Globus pallidus (tissue), 1 donor: ENCODE measurements around the gene ADARB2.
"Not testable (repeated sequence)": the region's sequence is repeated elsewhere in the genome, so short reads cannot be mapped to it uniquely, and the experiment has no call there.

Experiments used
- DNase-seq: peaks from one replicate; pipeline ENCODE4 v3.0.0-alpha.2; 2015; ENCODE audit warnings: low spot score

Gene ADARB2

GRCh38 chr10:1227510-1228402, 509.6 kb downstream of the ADARB2 start:
- DNase-seq, result no peak

- DNase-seq, result not testable (repeated sequence)
These were observed 510.4 kb downstream of the ADARB2 start for GRCh38 chr10:1226907-1227306.

- not testable (repeated sequence) for DNase-seq
These were observed 517.5 kb downstream of the ADARB2 start for GRCh38 chr10:1219874-1220273.

- no peak for DNase-seq
These were observed 519.7 kb downstream of the ADARB2 start for GRCh38 chr10:1217661-1218060.

DNA sequence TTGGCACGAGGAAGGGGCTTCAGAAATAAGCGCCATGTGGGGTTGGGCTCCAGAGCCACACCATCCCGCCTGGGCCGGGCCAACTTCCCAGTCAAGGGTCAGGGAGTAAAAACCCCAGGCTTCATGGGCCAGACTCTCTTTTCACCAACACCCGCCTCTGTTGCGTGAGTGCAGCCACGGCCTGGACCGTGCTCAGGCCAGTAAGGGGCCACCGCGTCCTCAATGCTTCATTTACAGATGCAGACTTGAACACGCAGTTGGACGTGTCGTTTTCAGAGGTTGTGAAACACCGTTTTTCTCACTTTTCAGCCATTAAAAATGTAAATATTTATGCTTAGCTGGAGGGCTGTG, 520.1 kb downstream of the ADARB2 start:
- DNase-seq, result no peak

- DNase-seq, result no peak
These were observed 520.6 kb downstream of the ADARB2 start for GRCh38 chr10:1216574-1217236.

- DNase-seq, result no peak
These were observed 521.3 kb downstream of the ADARB2 start for GRCh38 chr10:1215862-1216573.

DNA sequence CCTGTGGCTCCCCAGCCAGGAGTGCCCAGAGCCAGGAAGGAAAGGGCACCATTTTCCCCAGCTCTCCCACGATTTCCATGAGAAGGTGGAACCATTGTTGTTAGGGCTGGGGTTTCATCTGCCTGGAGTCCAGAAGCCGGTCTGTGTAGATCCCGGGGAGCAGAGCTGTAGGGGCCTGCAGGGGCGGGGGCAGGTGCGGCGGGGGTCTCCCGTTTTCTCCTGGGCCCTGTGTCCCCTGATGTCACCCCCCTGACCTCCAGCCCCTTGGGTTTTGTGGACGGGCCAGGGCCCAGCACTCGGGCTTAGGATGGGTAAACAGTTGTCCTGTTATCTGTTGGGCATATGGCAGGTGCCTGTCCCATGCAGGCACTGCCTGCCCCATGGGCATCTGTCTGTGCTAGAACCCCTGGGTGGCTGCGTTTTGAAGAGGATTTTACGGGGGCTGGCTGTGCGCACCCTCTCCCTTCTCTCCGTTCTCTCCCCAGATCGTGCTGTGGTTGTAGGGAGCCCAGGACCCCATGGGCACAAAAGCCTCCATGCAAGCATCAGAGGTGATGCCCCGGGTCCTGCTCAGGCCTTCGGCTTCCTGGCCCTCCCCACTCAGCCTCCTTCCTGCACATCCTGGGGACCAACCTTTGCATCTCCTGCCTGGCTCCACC, 522.3 kb downstream of the ADARB2 start:
- no peak for DNase-seq

DNA sequence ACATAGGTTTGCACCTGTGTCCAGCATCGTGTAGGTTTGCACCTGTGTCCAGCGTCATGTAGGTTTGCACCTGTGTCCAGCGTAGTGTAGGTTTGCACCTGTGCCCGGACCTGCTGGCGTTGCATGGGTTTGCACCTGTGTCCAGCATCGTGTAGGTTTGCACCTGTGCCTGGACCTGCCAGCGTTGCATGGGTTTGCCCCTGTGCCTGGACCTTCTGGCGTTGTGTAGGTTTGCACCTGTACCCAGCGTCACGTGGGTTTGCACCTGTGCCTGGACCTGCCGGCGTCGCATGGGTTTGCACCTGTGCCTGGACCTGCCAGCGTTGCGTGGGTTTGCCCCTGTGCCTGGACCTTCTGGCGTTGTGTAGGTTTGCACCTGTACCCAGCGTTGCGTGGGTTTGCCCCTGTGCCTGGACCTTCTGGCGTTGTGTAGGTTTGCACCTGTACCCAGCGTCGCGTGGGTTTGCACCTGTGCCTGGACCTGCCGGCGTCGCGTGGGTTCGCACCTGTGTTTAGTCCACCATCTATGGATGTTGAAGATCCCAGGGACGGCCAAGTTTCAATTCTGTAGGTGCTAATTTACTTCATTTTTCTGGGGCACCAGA, 523.2 kb downstream of the ADARB2 start:
- DNase-seq, result no peak

DNA sequence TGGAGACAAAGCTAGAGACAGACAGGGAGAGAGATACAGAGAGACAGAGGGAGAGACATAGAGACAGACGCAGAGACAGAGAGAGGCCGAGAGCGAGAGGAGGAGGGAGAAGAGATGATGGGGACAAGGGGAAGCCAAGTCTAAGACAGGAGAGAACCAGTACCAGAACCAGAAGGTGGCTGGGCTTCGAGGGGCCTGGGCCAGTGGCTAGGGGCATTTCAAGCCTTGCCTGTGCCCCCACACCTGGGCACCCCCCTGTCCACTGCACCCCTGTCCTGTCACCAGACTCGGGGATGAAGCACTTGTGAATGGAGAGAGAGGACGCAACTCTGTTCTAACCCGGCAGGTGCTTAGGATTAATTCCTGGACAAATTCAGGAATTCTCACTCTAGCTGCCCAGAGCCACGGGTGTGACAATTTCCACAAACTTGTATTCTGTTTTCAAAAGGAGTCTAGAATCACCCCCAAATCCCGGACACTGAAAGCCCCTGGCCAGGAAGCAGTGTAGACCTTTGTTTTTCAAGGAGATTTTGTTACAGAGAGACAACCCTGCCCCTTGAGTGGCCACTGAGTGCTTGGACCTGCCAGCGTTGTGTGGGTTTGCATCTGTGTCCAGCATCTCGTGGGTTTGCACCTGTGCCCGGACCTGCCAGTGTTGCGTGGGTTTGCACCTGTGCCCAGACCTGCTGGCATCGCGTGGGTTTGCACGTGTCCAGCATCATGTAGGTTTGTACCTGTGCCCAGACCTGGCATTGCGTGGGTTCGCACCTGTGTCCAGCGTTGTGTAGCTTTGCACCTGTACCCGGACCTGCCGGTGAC, 523.9 kb downstream of the ADARB2 start:
- no peak for DNase-seq

GRCh38 chr10:1212571-1213141, 524.7 kb downstream of the ADARB2 start:
- no peak for DNase-seq

- DNase-seq, result no peak
These were observed 525.3 kb downstream of the ADARB2 start for GRCh38 chr10:1211844-1212570.

GRCh38 chr10:1210667-1211066, 526.7 kb downstream of the ADARB2 start:
- DNase-seq, result no peak

- no peak for DNase-seq
These were observed 527.9 kb downstream of the ADARB2 start for GRCh38 chr10:1209355-1209979.

DNA sequence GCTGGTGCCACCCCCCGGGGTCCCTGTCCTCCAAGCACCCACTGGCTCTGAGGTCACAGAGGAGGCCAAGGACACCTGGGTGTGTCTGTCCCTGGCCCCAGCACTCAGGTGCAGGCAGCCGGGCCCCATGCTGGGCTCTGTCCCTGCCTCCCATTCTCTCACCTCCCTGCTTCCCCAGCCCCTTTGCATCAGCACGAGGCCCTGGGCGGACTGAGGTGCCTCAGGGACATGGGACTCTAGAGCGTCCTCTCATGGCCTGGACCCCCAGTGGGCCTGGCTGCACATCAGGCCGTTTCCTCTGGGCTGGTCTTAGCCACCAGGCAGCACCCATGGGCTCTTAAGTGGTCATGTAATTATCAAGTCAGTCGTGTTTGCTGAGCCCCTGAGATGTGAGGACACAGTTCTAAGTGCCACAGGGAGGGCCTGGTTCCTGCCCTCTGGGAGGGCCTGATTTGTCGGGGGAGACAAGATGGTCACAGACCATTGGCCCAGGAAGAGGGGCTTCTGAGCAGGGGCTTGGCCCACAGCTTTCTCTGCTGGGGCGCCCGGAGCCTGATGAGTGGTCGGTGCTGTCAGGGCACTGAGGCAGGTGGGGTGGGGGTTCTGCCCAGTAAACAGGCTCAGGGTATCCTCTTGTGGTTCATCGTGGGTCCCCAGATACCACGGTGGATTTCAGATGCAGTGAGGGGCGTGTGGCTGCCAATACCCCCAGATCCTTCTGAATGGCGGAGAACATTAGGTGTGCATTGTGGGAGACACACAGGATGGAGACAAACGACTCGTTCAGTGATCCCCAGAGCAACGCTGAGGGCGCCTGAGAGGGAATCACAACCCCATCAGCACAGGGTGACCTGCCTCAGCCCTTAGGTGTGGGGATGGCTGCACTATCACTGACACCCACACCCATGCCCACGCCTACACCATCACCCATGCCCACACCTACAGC, 528.7 kb downstream of the ADARB2 start:
- no peak for DNase-seq

GRCh38 chr10:1206601-1207000, 530.7 kb downstream of the ADARB2 start:
- DNase-seq, result no peak

GRCh38 chr10:1206101-1206500, 531.2 kb downstream of the ADARB2 start:
- no peak for DNase-seq

GRCh38 chr10:1205450-1206030, 531.8 kb downstream of the ADARB2 start:
- no peak for DNase-seq
